ENCODE results near the gene MYOCD.

DNA sequence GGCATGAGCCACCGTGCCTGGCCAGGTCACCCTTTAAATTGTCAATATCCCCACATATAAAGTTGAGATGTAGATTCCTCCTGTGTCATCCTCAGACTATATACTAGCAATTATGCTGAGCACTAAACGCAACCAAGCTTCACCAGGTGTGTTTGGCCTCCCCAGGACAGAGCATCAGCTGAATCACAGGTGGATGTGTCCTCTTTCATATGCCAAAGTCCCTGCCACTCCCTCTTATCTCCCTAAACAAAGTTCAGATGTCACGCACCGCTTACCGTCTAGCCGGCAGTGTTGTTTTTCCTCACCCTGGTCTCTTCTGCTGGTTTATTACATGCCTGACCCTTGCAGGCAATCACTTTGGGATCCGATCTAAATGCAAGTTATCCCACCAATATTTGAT lies 79.8 kb downstream of the MYOCD start:
- no peak for TF ChIP-seq CTCF (IDR thresholded peaks at IDR 0.05)
- no peak for TF ChIP-seq POLR2A (IDR thresholded peaks at IDR 0.05)
